Neural cell (in vitro differentiated cells): Measurements from ENCODE around the gene CLEC4C.

ENCODE experiments used
- EP300 ChIP-seq: fragments of 450-650 bp; conservative IDR thresholded peaks from 2 replicates; pipeline ENCODE4 v1.6.1; 2014; ENCODE audit warnings: antibody characterized with exemption, mild to moderate bottlenecking, moderate library complexity; ENCODE audit not compliant: poor library complexity, severe bottlenecking
- POLR2AphosphoS5 ChIP-seq: IDR thresholded peaks from 2 replicates; pipeline ENCODE4 v1.6.1; 2012
- TF ChIP-seq, protein P1 (sequence below): fragments of 450-650 bp; IDR thresholded peaks from 2 replicates; pipeline ENCODE4 v1.5.1; 2014; ENCODE audit warnings: antibody characterized with exemption, mild to moderate bottlenecking, moderate library complexity; ENCODE audit not compliant: poor library complexity, severe bottlenecking

DNA sequence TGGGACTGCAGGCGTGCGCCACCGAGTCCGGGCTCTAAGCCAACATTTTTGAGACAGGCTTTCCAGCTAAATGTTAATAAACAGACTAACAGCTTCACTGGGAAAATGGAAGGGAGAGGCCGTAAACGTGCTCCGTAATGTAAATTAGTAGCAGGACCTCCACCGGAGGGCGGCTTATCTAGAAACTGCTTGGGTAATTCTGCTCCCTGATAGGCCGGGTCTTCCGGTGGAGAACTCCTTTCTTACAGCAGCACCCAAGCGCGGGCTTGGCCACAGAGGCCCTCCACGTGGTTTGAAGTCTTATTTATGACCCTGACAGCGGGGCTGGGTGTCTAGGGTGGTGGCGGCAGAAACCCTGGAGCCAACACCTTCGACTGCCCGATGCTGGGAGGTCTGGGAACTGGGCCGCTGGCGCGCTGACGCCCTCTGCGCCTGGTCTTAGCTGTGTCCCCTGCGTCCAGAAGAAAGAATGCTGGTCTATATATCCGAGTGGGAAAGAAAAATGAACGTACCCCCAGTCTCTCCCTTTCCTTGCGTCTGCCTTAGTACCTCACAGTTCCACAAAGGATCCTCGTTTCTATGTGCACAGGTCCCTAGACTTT is 34.2 kb downstream of the CLEC4C start:
- TF ChIP-seq EP300, result no peak
- no peak for TF ChIP-seq POLR2AphosphoS5
- TF ChIP-seq, protein P1, sequence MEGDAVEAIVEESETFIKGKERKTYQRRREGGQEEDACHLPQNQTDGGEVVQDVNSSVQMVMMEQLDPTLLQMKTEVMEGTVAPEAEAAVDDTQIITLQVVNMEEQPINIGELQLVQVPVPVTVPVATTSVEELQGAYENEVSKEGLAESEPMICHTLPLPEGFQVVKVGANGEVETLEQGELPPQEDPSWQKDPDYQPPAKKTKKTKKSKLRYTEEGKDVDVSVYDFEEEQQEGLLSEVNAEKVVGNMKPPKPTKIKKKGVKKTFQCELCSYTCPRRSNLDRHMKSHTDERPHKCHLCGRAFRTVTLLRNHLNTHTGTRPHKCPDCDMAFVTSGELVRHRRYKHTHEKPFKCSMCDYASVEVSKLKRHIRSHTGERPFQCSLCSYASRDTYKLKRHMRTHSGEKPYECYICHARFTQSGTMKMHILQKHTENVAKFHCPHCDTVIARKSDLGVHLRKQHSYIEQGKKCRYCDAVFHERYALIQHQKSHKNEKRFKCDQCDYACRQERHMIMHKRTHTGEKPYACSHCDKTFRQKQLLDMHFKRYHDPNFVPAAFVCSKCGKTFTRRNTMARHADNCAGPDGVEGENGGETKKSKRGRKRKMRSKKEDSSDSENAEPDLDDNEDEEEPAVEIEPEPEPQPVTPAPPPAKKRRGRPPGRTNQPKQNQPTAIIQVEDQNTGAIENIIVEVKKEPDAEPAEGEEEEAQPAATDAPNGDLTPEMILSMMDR, result no peak
